Right lobe of liver (tissue), 6 donors: ENCODE data around the gene STX8. TPM values are rescaled to one million over a fixed set of nuclear protein-coding genes. Genes with fewer than 3 reads are reported as not detected.

ENCODE experiments used
- ATAC-seq, 4 donors: fragments of 200-7000 bp; cut with Tn5 transposase; one replicate each; pipeline ENCODE4 v1.9.1; 2020; ENCODE audit warnings: mild to moderate bottlenecking in 4 of 4, moderate library complexity in 4 of 4
- DNase-seq, 3 donors: peaks; one replicate each; pipeline ENCODE4 v3.0.0-alpha.2; 2020
- H3K27ac ChIP-seq, 3 donors: fragments of 200-600 bp; one replicate each; pipeline ENCODE4 v1.8.0; 2022
- H3K27me3 ChIP-seq, 2 donors: fragments of 200-600 bp; one replicate each; pipeline ENCODE4 v1.8.0; 2022
- H3K36me3 ChIP-seq, 4 donors: fragments of 200-600 bp; sonication (generic) in 1 of 4; one replicate each; pipeline versions ENCODE4 v1.5.1 to v1.8.0; 2017 to 2022; ENCODE audit warnings: control low read depth in 1 of 4
- H3K4me1 ChIP-seq, 4 donors: fragments of 200-600 bp; sonication (generic) in 1 of 4; one replicate each; pipeline versions ENCODE4 v1.5.1 to v1.8.0; 2017 to 2022; ENCODE audit warnings: control low read depth in 1 of 4
- H3K4me3 ChIP-seq, 3 donors: fragments of 200-600 bp; one replicate each; pipeline ENCODE4 v1.8.0; 2022
- H3K9me3 ChIP-seq, 4 donors: fragments of 200-600 bp; sonication (generic) in 1 of 4; one replicate each; pipeline versions ENCODE4 v1.5.1 to v1.8.0; 2017 to 2022; ENCODE audit warnings: control low read depth in 1 of 4
- CTCF ChIP-seq, 4 donors: fragments of 200-600 bp in 3 of 4; fragments of 450-650 bp in 1 of 4; IDR thresholded peaks; one replicate each; pipeline versions ENCODE4 v1.5.1 to v1.8.0; 2016 to 2022; ENCODE audit warnings: antibody characterized with exemption in 4 of 4, mild to moderate bottlenecking in 2 of 4
- POLR2A ChIP-seq: fragments of 450-650 bp; IDR thresholded peaks from one replicate; pipeline ENCODE4 v1.6.1; 2017; ENCODE audit warnings: antibody characterized with exemption, mild to moderate bottlenecking
- WGBS: methylation state at CpG from one replicate; pipeline ENCODE4 v1.1.6; 2018; ENCODE audit warnings: low coverage, low lambda C conversion rate; ENCODE audit not compliant: insufficient coverage; ENCODE audit errors: missing lambda C conversion rate; 5-methylcytosine and 5-hydroxymethylcytosine counted together
- intact Hi-C, 2 donors: fragments of 100-400 bp; cut with DNase I; formaldehyde crosslinking; loops; one replicate each; pipeline versions ENCODE4 v1.11.2 to v1.14.1; 2022
- total RNA-seq, 6 experiments: library from RNA; depleted of rRNA in 2 of 6; stranded (reverse); fragments of >200 nt in 2 of 6; fragmentation: NEBNext Ultra II Directional in 3 of 6; extraction: Animal tissue kit (Norgen Biotek cat#: 25700) in 3 of 6; gene quantifications; one replicate each; pipeline versions ENCODE4 v1.1.0 to v1.2.4, GENCODE V29; 2016 to 2023
- donor health status: DM: no; HTN: yes; CAD: no.
- donor health status: DM: no; HTN: no; CAD: no.
- donor health status: DM: no; HTN: no; CAD: no.
- donor health status: DM: no; HTN: yes; CAD: no.
- donor health status: DM: no; HTN: yes; CAD: no.

STX8 gene
- total RNA-seq, 6 experiments from 2014 or later, result 20.6 to 35.3 (median 27.7) TPM

GRCh38 chr17:9512323-9513168, 63.1 kb downstream of the STX8 start:
- DNase-seq, result no peak
- H3K4me3 ChIP-seq, result no peak overlapping the region
- H3K27ac ChIP-seq, result no peak overlapping the region
- peaks cover 0 to 8% (median 3%) of the 10 kb centered on the region in 4 donors for H3K9me3 ChIP-seq
- H3K27me3 ChIP-seq, result no peaks in the 10 kb centered on the region
- H3K36me3 ChIP-seq, result no peaks in the 10 kb centered on the region
- WGBS, result 72% methylated on average over 4 of the region's 4 CpGs
- no peak for ATAC-seq
- intact Hi-C loops, result no loop called here
- TF ChIP-seq CTCF (IDR thresholded peaks at IDR 0.05) (no peak), POLR2A (no peak)
- H3K4me1 ChIP-seq, result no peaks in the 10 kb centered on the region

- no peaks in the 10 kb centered on the region for H3K27me3 ChIP-seq
- DNase-seq (no peak), ATAC-seq (no peak)
- intact Hi-C loops, result no loop called here
- no peak overlapping the region for H3K4me3 ChIP-seq
- TF ChIP-seq POLR2A (no peak), CTCF (IDR thresholded peaks at IDR 0.05) (no peak)
- no peaks in the 10 kb centered on the region for H3K36me3 ChIP-seq
- 70% methylated on average over 1 of the region's 1 CpG for WGBS
- H3K4me1 ChIP-seq, result no peaks in the 10 kb centered on the region
- peaks cover 0 to 8% (median 3%) of the 10 kb centered on the region in 4 donors for H3K9me3 ChIP-seq
- no peak overlapping the region for H3K27ac ChIP-seq
These were observed 66.3 kb downstream of the STX8 start for GRCh38 chr17:9509236-9509816.

- no peaks in the 10 kb centered on the region for H3K27me3 ChIP-seq
- 91% methylated on average over 5 of the region's 5 CpGs for WGBS
- no peak overlapping the region for H3K4me3 ChIP-seq
- no peak overlapping the region for H3K27ac ChIP-seq
- no peaks in the 10 kb centered on the region for H3K9me3 ChIP-seq
- H3K36me3 ChIP-seq, result peaks cover 0 to 4% (median 0%) of the 10 kb centered on the region in 4 donors
- intact Hi-C loops, result no loop called here
- no peaks in the 10 kb centered on the region for H3K4me1 ChIP-seq
- TF ChIP-seq POLR2A (no peak), CTCF (IDR thresholded peaks at IDR 0.05) (no peak)
- ATAC-seq, result no peak
- no peak for DNase-seq
These were observed 76.6 kb downstream of the STX8 start for GRCh38 chr17:9499041-9499440.

- DNase-seq (no peak), ATAC-seq (no peak)
- Histone ChIP-seq H3K4me3 (no peak overlapping the region), H3K4me1 (no peaks in the 10 kb centered on the region), H3K9me3 (no peaks in the 10 kb centered on the region), H3K27ac (no peak overlapping the region), H3K36me3 (peaks cover 0 to 4% (median 0%) of the 10 kb centered on the region in 4 donors), H3K27me3 (no peaks in the 10 kb centered on the region)
- 79% methylated on average over 3 of the region's 3 CpGs for WGBS
- intact Hi-C loops, result no loop called here
- no peak for TF ChIP-seq CTCF (IDR thresholded peaks at IDR 0.05)
- no peak for TF ChIP-seq POLR2A
These were observed 77.1 kb downstream of the STX8 start for GRCh38 chr17:9498490-9498889.
